H1 (cell line): ENCODE measurements around the gene OIP5. TPM values are rescaled to one million over a fixed set of nuclear protein-coding genes. Genes with fewer than 3 reads are reported as not detected.

ENCODE experiments used
- CTCF ChIA-PET: fragments of 300-600 bp; sonication (Branson Sonifier 250); formaldehyde crosslinking; loops from one replicate; lab custom pipeline; 2021; ENCODE audit not compliant: partially characterized antibody; lab: Charles Lee
- POLR2A ChIA-PET: fragments of 300-600 bp; sonication (Branson Sonifier 250); formaldehyde crosslinking; loops from one replicate; lab custom pipeline; 2021; ENCODE audit warnings: inconsistent platforms; ENCODE audit not compliant: partially characterized antibody; lab: Charles Lee
- DNase-seq, 2 experiments: peaks; one replicate each; pipeline versions ENCODE4 v3.0.0 to v3.0.0-alpha.2; 2010 to 2022; ENCODE audit warnings: low spot score in 2 of 2, low read depth in 1 of 2, mixed read lengths in 1 of 2
- FAIRE-seq: peaks from 2 replicates; lab custom pipeline; 2011; peaks lifted over from hg19 to GRCh38; lab: Jason Lieb, UNC
- H2AFZ ChIP-seq: 2 replicates; pipeline ENCODE4 v1.8.1; 2012; ENCODE audit warnings: low read length, inconsistent platforms
- H2AK5ac ChIP-seq: 2 replicates; pipeline ENCODE4 v1.6.1; 2013; ENCODE audit warnings: low read depth, low read length
- H2BK120ac ChIP-seq: replicated peaks from 2 replicates; pipeline ENCODE3; 2013; ENCODE audit warnings: low read depth, low read length, inconsistent platforms
- H2BK12ac ChIP-seq: 2 replicates; pipeline ENCODE4 v1.6.1; 2013; ENCODE audit warnings: low read depth, low read length
- H2BK15ac ChIP-seq: 2 replicates; pipeline ENCODE4 v1.6.1; 2013; ENCODE audit warnings: low read length
- H2BK20ac ChIP-seq: 2 replicates; pipeline ENCODE4 v1.6.1; 2013; ENCODE audit warnings: low read length
- H2BK5ac ChIP-seq: 2 replicates; pipeline ENCODE4 v1.6.1; 2013; ENCODE audit warnings: low read depth, low read length
- H3K14ac ChIP-seq: 2 replicates; pipeline ENCODE4 v1.6.1; 2013; ENCODE audit warnings: inconsistent platforms; ENCODE audit not compliant: insufficient read length
- H3K18ac ChIP-seq: 2 replicates; pipeline ENCODE4 v1.6.1; 2013; ENCODE audit warnings: low read length; ENCODE audit errors: extremely low read depth
- H3K23ac ChIP-seq: 2 replicates; pipeline ENCODE4 v1.6.1; 2013; ENCODE audit warnings: inconsistent platforms; ENCODE audit not compliant: insufficient read length
- H3K23me2 ChIP-seq: 2 replicates; pipeline ENCODE4 v1.6.1; 2013; ENCODE audit warnings: low read depth, low read length
- H3K27ac ChIP-seq: 2 replicates; pipeline ENCODE4 v1.6.1; 2011; ENCODE audit warnings: low read depth, low read length, inconsistent platforms
- H3K27me3 ChIP-seq, 4 experiments: replicated peaks in 1 of 4; 1 replicate in 1 of 4; 2 replicates in 3 of 4; pipeline versions ENCODE4 v1.6.1 to v1.8.1; 2011 to 2013; ENCODE audit warnings: low read length in 3 of 4, mild to moderate bottlenecking in 3 of 4, inconsistent platforms in 2 of 4, mixed read lengths in 2 of 4, moderate library complexity in 1 of 4; ENCODE audit not compliant: control insufficient read depth in 3 of 4, insufficient read depth in 3 of 4; ENCODE audit errors: extremely low read depth in 1 of 4
- H3K36me3 ChIP-seq, 4 experiments: 2 replicates each; pipeline versions ENCODE4 v1.6.1 to v1.8.1; 2011 to 2013; ENCODE audit warnings: mild to moderate bottlenecking in 4 of 4, low read length in 3 of 4, moderate library complexity in 2 of 4, control low read depth in 1 of 4, inconsistent platforms in 1 of 4; ENCODE audit not compliant: insufficient read depth in 4 of 4, control insufficient read depth in 2 of 4
- H3K4ac ChIP-seq: replicated peaks from 2 replicates; pipeline ENCODE3; 2013; ENCODE audit warnings: low read length, low read depth, mixed read lengths, inconsistent platforms; ENCODE audit not compliant: insufficient read length
- H3K4me1 ChIP-seq, 4 experiments: replicated peaks in 1 of 4; 1 replicate in 1 of 4; 2 replicates in 3 of 4; pipeline versions ENCODE4 v1.6.1 to v1.8.1; 2011 to 2013; ENCODE audit warnings: low read length in 3 of 4, inconsistent platforms in 2 of 4, mixed read lengths in 1 of 4; ENCODE audit not compliant: insufficient read depth in 4 of 4, control insufficient read depth in 3 of 4
- H3K4me2 ChIP-seq, 2 experiments: 2 replicates each; pipeline versions ENCODE4 v1.6.1 to v1.8.1; 2011 to 2013; ENCODE audit warnings: low read depth in 2 of 2, low read length in 2 of 2, control low read depth in 1 of 2, inconsistent platforms in 1 of 2, mild to moderate bottlenecking in 1 of 2; ENCODE audit not compliant: insufficient read depth in 1 of 2
- H3K4me3 ChIP-seq, 4 experiments: fragments of 200-600, 300-600 bp in 1 of 4; sonication (generic), shearing (Covaris generic), sonication (Bioruptor Twin) in 1 of 4; 2 replicates each; pipeline versions ENCODE4 v1.5.1 to v1.8.1; 2011 to 2016; ENCODE audit warnings: low read length in 4 of 4, low read depth in 3 of 4, control low read depth in 2 of 4, inconsistent platforms in 2 of 4, mild to moderate bottlenecking in 2 of 4, mixed read lengths in 1 of 4, moderate library complexity in 1 of 4; ENCODE audit not compliant: insufficient read depth in 2 of 4; ENCODE audit errors: extremely low read depth in 1 of 4
- H3K56ac ChIP-seq: replicated peaks from 2 replicates; pipeline ENCODE3; 2013; ENCODE audit warnings: low read depth, mild to moderate bottlenecking, mixed read lengths, low read length, inconsistent platforms; ENCODE audit not compliant: insufficient read length
- H3K79me1 ChIP-seq: 2 replicates; pipeline ENCODE4 v1.6.1; 2013; ENCODE audit warnings: low read depth, low read length, control low read depth
- H3K79me2 ChIP-seq, 2 experiments: 2 replicates each; pipeline versions ENCODE4 v1.6.1 to v1.8.1; 2012 to 2013; ENCODE audit warnings: low read length in 2 of 2, mild to moderate bottlenecking in 2 of 2, inconsistent platforms in 1 of 2; ENCODE audit not compliant: insufficient read depth in 2 of 2, control insufficient read depth in 1 of 2
- H3K9ac ChIP-seq, 4 experiments: replicated peaks in 1 of 4; 1 replicate in 1 of 4; 2 replicates in 3 of 4; pipeline versions ENCODE4 v1.6.1 to v1.8.1; 2011 to 2013; ENCODE audit warnings: low read depth in 3 of 4, low read length in 3 of 4, control low read depth in 2 of 4, mild to moderate bottlenecking in 2 of 4, moderate library complexity in 2 of 4, inconsistent platforms in 1 of 4; ENCODE audit errors: extremely low read depth in 1 of 4
- H3K9me3 ChIP-seq, 2 experiments: 2 replicates each; pipeline versions ENCODE4 v1.6.1 to v1.8.1; 2012 to 2013; ENCODE audit warnings: mild to moderate bottlenecking in 2 of 2, moderate library complexity in 2 of 2, control low read depth in 1 of 2, inconsistent platforms in 1 of 2, low read depth in 1 of 2, low read length in 1 of 2, mixed read lengths in 1 of 2; ENCODE audit not compliant: insufficient read depth in 2 of 2
- H4K20me1 ChIP-seq, 2 experiments: replicated peaks in 1 of 2; 2 replicates each; pipeline versions ENCODE3 to v1.8.1; 2011 to 2013; ENCODE audit warnings: inconsistent platforms in 2 of 2, low read length in 2 of 2, mild to moderate bottlenecking in 1 of 2; ENCODE audit not compliant: insufficient read depth in 2 of 2, control insufficient read depth in 1 of 2
- H4K5ac ChIP-seq: 2 replicates; pipeline ENCODE4 v1.6.1; 2013; ENCODE audit warnings: low read length, low read depth, mixed read lengths, inconsistent platforms; ENCODE audit not compliant: insufficient read length
- H4K8ac ChIP-seq: 2 replicates; pipeline ENCODE4 v1.8.0; 2013; ENCODE audit warnings: mild to moderate bottlenecking, moderate library complexity, low read length, inconsistent platforms; ENCODE audit not compliant: insufficient read depth; ENCODE audit errors: extremely low read depth
- H4K91ac ChIP-seq: replicated peaks from 2 replicates; pipeline ENCODE3; 2013; ENCODE audit warnings: low read length, mixed read lengths, inconsistent platforms; ENCODE audit not compliant: insufficient read length
- CBX5 ChIP-seq: fragments of 300-800, 300-1000 bp; sonication (generic); IDR thresholded peaks from 2 replicates; pipeline ENCODE4 v1.7.1; 2016; ENCODE audit warnings: antibody characterized with exemption, low read length, low read depth
- CTCF ChIP-seq, 3 experiments: IDR thresholded peaks; 1 replicate in 2 of 3; 2 replicates in 1 of 3; pipeline versions ENCODE4 v1.5.1 to v1.6.1; 2011; ENCODE audit warnings: low read length in 3 of 3, mild to moderate bottlenecking in 3 of 3, inconsistent platforms in 2 of 3, low read depth in 1 of 3, moderate library complexity in 1 of 3; ENCODE audit not compliant: insufficient read depth in 1 of 3; ENCODE audit errors: control extremely low read depth in 1 of 3
- SP1 ChIP-seq: IDR thresholded peaks from 2 replicates; pipeline ENCODE4 v1.6.1; 2011; ENCODE audit warnings: low read depth, low read length
- SRF ChIP-seq: IDR thresholded peaks from 2 replicates; pipeline ENCODE4 v1.6.1; 2011; ENCODE audit warnings: mild to moderate bottlenecking, low read depth, low read length, moderate library complexity
- WGBS, 2 experiments: shearing (Covaris generic) in 1 of 2; methylation state at CpG; one replicate each; pipeline versions ENCODE4 v1.1.6 to v1.1.7; 2013 to 2015; ENCODE audit warnings: low lambda C conversion rate in 2 of 2, mixed read lengths in 2 of 2, inconsistent platforms in 1 of 2, low coverage in 1 of 2, missing lambda C conversion rate in 1 of 2; ENCODE audit not compliant: insufficient replicate concordance in 2 of 2, insufficient coverage in 1 of 2, insufficient read length in 1 of 2; ENCODE audit errors: extremely low coverage in 1 of 2, missing lambda C conversion rate in 1 of 2; 5-methylcytosine and 5-hydroxymethylcytosine counted together
- polyA plus RNA-seq, 7 experiments: library from polyadenylated mRNA; depleted of rRNA in 3 of 7; stranded (reverse) in 5 of 7; unstranded in 2 of 7; fragments of >200 nt in 5 of 7; fragments of 200-250 nt in 2 of 7; gene quantifications; 1 replicate in 5 of 7; 2 replicates in 1 of 7; 4 replicates in 1 of 7; pipeline versions ENCODE4 v1.2.1 to v1.2.3, GENCODE V29; 2011 to 2013; ENCODE audit warnings: missing spikeins in 2 of 7, mixed read lengths in 2 of 7
- total RNA-seq: library from RNA; stranded (reverse); fragmentation: NEBNext Ultra II Directional; extraction: Animal tissue kit (Norgen Biotek cat#: 25700); gene quantifications from 2 replicates; pipeline ENCODE4 v1.2.1, GENCODE V29; 2021

The OIP5 gene
- total and polyA plus RNA-seq, 2 of the 8 experiments (the other 6 are each of a cell fraction or from before 2014, with no cell fraction given): 34.8 to 44.5 TPM

GRCh38 chr15:41337631-41338522 lies 5.5 kb upstream of the OIP5 start:
- no peak overlapping the region for H3K27ac ChIP-seq
- peaks cover 18 to 37% (median 29%) of the 10 kb centered on the region in 4 experiments for H3K36me3 ChIP-seq
- H2BK20ac ChIP-seq: no peak overlapping the region
- H3K23me2 ChIP-seq: no peaks in the 10 kb centered on the region
- H2BK15ac ChIP-seq: no peak overlapping the region
- H2AFZ ChIP-seq: no peak overlapping the region
- FAIRE-seq (no peak), DNase-seq (no peak)
- H4K91ac ChIP-seq: no peak overlapping the region
- H3K79me1 ChIP-seq: peaks cover 16% of the 10 kb centered on the region
- H3K4me3 ChIP-seq: no peak overlapping the region
- H3K27me3 ChIP-seq: no peaks in the 10 kb centered on the region
- H3K9me3 ChIP-seq: no peaks in the 10 kb centered on the region
- H3K18ac ChIP-seq: no peak overlapping the region
- POLR2A ChIA-PET: interaction anchor here (0.6 to 0.7 kb wide), 2 partner anchors 15 to 30 kb away, joined by 3 read pairs; no protein-coding TSS in a partner anchor
- H4K20me1 ChIP-seq: peaks cover 8 to 10% of the 10 kb centered on the region in 2 experiments
- H4K5ac ChIP-seq: no peak overlapping the region
- 90% methylated on average over 11 of the region's 13 CpGs; no CpG with 5 or more reads in 1 of the 2 experiments for WGBS, 2 experiments
- H3K9ac ChIP-seq: peak overlapping the region in 1 of 4 experiments; percentile 1; a peak in 1 of 7 replicates
- CTCF ChIA-PET: no interaction called here
- H2BK12ac ChIP-seq: no peak overlapping the region
- H3K56ac ChIP-seq: no peak overlapping the region
- H2AK5ac ChIP-seq: no peak overlapping the region
- no peak overlapping the region for H2BK120ac ChIP-seq
- no peaks in the 10 kb centered on the region; a peak in 1 of 7 replicates for H3K4me1 ChIP-seq
- no peak overlapping the region for H3K14ac ChIP-seq
- no peak overlapping the region for H3K4ac ChIP-seq
- H3K23ac ChIP-seq: no peak overlapping the region
- no peak overlapping the region for H3K4me2 ChIP-seq
- no peak overlapping the region for H4K8ac ChIP-seq
- peaks cover 22 to 79% of the 10 kb centered on the region in 2 experiments for H3K79me2 ChIP-seq
- no peak overlapping the region for H2BK5ac ChIP-seq
- TF ChIP-seq SP1: no peak
- TF ChIP-seq SRF: no peak
- no peak for TF ChIP-seq CTCF (IDR thresholded peaks at IDR 0.05; ENCODE audit: control extremely low read depth in 1 of 3, insufficient read depth in 1 of 3, low read depth in 1 of 3, low read length in 3 of 3)
- no peak for TF ChIP-seq CBX5
